GM19193 (cell line): ENCODE results near the gene DBX1.

Experiments
- POLR2A ChIP-seq: IDR thresholded peaks from 4 replicates; pipeline ENCODE4 v1.6.1; 2011; ENCODE audit not compliant: insufficient read depth, insufficient read length; ENCODE audit errors: extremely low read depth

DBX1 gene

DNA sequence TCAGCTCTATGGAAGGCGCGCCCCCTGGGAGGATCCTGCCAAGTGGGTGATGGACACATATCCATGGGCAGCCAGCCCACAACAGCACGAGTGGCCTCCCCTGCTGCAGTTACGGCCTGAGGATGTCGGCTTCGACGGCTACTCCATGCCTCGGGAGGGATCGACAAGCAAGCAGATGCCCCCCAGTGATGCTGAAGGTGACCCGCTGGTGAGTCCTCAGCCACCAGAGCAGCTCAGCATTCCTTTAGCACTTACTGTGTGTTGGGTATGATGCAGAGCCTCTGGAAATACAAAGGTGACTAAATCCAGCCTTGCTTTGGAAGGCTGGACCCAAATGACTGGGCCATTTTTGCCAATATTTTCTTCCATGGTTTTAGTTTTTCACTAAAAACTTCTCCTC is 45.7 kb downstream of the DBX1 start:
- no peak for TF ChIP-seq POLR2A

DNA sequence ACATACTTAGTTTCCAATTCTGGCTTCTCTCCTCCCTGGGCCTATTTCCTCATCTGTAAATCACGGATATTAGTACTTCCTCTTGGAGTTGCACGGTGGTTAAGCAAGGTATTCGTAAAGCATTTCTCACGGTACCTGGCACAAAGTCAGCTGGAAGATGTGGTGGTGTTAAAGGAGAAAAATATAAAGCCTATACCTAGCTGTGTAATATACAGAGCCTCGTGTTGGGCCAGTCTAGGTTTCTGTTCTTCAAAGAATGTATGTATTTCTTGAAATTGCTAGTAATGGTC is 47.2 kb downstream of the DBX1 start:
- TF ChIP-seq POLR2A = no peak

DNA sequence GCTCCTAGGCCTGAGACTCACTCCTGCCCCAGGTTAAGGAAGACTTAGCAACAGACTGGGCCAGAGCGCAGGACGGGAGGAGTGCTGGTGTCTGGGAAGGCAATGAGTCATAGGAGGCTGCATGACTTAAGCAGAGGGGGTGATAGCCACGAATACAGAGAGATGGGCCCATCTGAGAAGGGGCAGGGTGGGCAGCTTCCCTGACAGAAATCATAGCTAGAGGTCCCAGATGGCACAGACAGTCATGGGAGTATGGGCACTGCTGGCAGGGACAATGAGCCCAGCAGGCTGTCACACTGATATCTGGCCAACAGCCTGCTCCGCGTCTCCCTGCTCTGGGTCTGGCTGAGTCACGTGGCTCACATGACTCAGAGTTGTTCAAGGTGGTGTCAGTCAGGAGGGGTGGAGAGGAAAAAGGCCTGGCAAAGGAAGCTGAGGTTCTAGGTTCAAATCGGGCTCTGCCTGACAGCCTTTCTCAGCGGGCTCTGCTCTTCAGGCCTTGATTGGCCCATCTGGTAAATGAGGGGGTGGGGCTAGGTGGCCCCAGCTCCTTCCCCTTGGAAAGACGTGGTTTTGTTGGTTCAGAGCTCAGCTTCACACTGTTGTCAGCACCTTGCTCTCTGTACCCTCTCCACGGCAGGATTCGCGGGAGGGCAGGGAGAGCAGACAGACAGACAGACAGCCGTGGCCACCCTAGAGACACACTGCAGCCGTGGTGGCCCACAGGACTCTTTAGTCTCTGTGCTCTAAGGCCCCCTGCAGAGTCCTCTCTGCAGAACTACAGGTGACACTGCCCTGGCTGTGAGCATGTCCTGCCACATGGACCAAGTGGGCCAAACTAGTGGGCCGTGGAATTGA is 47.8 kb downstream of the DBX1 start:
- TF ChIP-seq POLR2A = no peak

DNA sequence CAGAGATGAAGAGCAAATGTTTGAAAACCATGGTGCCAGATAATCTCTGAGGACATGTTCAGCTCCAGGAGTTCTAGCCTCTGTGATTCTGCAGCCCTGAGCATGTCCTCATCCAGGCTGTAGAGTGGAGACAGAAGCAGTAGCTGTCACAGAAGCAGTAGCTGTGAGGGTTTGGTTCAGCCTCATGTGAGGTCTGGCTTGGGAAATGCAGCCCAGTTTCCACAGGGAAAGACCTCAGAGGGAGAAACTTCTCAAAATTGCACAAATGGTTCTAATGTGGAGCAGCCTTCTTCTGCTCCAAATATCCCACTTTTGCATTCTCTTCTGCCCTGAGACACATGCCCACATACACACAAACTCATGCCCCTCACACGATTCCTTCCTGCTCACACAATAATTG is 48.4 kb downstream of the DBX1 start:
- no peak for TF ChIP-seq POLR2A

DNA sequence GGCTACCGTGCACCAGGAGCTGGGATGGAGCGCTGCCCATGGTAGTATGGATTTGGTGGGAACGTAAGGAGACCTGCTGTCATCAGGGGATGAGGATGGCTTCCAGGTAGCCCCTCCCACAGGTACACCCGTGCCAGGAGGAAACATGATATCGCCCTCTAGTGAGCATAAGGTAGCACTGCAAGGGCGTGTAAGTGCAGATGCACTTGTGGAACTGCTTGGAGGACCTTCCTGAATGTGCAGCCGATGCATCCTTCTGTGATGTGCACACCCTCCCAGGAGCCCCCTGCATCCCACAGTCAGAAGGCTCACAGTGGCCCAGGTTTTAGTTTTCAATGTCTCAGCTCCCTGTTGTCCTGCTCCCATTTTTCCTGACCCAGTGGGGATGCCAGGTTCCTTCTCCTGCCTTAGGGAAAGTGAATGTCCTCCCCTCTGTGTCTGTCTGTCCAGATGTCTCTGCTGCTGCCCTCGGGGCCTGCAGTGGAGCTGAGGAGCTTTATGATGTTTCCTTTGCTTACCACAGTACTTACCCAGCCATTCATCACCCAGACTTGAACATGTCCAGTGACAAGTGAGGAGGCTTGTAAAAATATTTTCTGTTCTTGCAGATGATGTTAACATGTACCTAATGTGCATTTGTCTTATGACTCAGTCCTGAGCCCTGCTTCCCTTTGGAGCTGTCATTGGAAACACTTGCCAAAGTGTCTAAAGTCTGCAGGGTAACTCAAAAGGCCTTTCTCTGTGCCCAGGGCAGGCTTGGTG is 49.2 kb downstream of the DBX1 start:
- no peak for TF ChIP-seq POLR2A

DNA sequence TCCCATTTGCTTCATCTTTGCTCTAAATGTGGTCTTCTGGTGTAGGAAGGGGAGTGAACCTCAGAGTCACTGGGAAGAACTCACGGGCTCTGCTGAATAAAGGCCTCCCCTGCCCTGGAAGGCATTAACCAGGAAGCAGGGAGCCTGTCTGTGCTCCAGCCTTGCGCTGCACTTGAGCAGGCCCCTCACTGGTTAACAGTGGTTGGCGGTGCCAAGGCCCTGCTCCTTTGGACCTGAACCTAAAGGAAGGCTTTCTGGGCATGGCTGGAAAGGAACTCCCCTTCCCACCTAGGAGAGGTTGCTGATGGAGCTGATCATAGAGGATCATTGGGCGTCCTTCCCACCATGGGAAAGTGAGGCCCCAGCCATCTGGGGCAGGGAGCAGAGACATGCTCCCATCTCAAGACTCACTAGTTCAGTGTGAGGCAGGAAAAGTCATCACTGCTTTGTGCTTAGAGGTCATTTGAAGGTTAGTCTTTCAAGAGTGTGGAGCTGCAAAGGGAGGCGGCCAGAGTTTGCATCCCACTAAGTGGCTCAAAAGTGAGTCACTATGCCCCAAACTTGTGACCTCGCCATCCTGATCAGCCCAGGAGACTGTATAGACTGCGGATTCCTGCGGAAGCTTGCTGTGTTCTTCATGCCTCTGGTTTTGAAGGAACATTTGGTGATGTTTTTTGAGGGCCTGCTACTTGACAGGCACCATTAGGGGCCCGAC is 50.4 kb downstream of the DBX1 start:
- no peak for TF ChIP-seq POLR2A
